Aorta (tissue), 5 donors: Measurements from ENCODE around the gene SHISA4. TPM values are rescaled to one million over a fixed set of nuclear protein-coding genes. Genes with fewer than 3 reads are reported as not detected.

Source experiments
- ATAC-seq: fragments of 200-7000 bp; cut with Tn5 transposase; one replicate; pipeline ENCODE4 v1.9.1; 2022; ENCODE audit warnings: moderate library complexity; ENCODE audit not compliant: low FRiP score
- DNase-seq, 2 donors: peaks; one replicate each; pipeline ENCODE4 v3.0.0-alpha.2; 2020
- H3K27ac ChIP-seq, 2 donors: one replicate each; pipeline ENCODE4 v1.5.1; 2013; ENCODE audit warnings: low read length in 2 of 2, mild to moderate bottlenecking in 2 of 2, moderate library complexity in 2 of 2, control low read depth in 1 of 2, inconsistent platforms in 1 of 2, low read depth in 1 of 2
- H3K27me3 ChIP-seq, 2 donors: one replicate each; pipeline ENCODE4 v1.6.1; 2013; ENCODE audit warnings: control low read depth in 1 of 2, low read length in 1 of 2, mild to moderate bottlenecking in 1 of 2, moderate library complexity in 1 of 2; ENCODE audit not compliant: insufficient read depth in 2 of 2, control insufficient read depth in 1 of 2
- H3K36me3 ChIP-seq, 2 donors: one replicate each; pipeline ENCODE4 v1.6.1; 2013; ENCODE audit warnings: control low read depth in 1 of 2, low read length in 1 of 2, mild to moderate bottlenecking in 1 of 2; ENCODE audit not compliant: insufficient read depth in 2 of 2, control insufficient read depth in 1 of 2
- H3K4me1 ChIP-seq, 2 donors: one replicate each; pipeline ENCODE4 v1.6.1; 2013; ENCODE audit warnings: low read length in 2 of 2, control low read depth in 1 of 2, mild to moderate bottlenecking in 1 of 2, moderate library complexity in 1 of 2; ENCODE audit not compliant: insufficient read depth in 2 of 2, control insufficient read depth in 1 of 2
- H3K4me3 ChIP-seq, 2 donors: one replicate each; pipeline ENCODE4 v1.5.1; 2013; ENCODE audit warnings: low read length in 2 of 2, control low read depth in 1 of 2, mild to moderate bottlenecking in 1 of 2
- H3K9me3 ChIP-seq: one replicate; pipeline ENCODE4 v1.6.1; 2013; ENCODE audit warnings: mild to moderate bottlenecking, low read length; ENCODE audit not compliant: control insufficient read depth
- WGBS, 2 donors: extraction: QIAGEN DNeasy Blood & Tissue Kit; methylation state at CpG; one replicate each; pipeline ENCODE4 v1.1.7; 2013; 5-methylcytosine and 5-hydroxymethylcytosine counted together
- intact Hi-C, 2 donors: fragments of 100-400 bp; cut with DNase I; formaldehyde crosslinking; loops; one replicate each; pipeline versions ENCODE4 v1.14.2 to v1.15.0; 2022
- polyA plus RNA-seq, 2 donors: library from polyadenylated mRNA; stranded (reverse); fragments of 200-250 nt; gene quantifications; one replicate each; pipeline ENCODE4 v1.2.3, GENCODE V29; 2013
- total RNA-seq, 2 donors: library from RNA; stranded (reverse); fragmentation: NEBNext Ultra II Directional; extraction: Animal tissue kit (Norgen Biotek cat#: 25700); gene quantifications; one replicate each; pipeline ENCODE4 v1.2.1, GENCODE V29; 2021
- donor health status: healthy with polysubstance abuse.
- donor health status: Bipolar disorder and iron deficiency.
- donor health status: DM: no; HTN: no; CAD: no.
- donor health status: DM: no; HTN: no; CAD: no.
- donor health status: DM: yes; HTN: yes; CAD: no.

SHISA4 gene
- total and polyA plus RNA-seq, 4 donors: 30.6 to 93.1 (median 58.0) TPM

- DNase-seq: no peak
- no peak overlapping the region for H3K4me3 ChIP-seq
- intact Hi-C loops: no loop called here
- H3K4me1 ChIP-seq: no peaks in the 10 kb centered on the region
- 81 to 89% methylated on average over 1 of the region's 1 CpG for WGBS, 2 donors
- H3K9me3 ChIP-seq: no peaks in the 10 kb centered on the region
- ATAC-seq: no peak
- H3K27me3 ChIP-seq: no peaks in the 10 kb centered on the region
- peaks cover 4 to 10% of the 10 kb centered on the region in 2 donors for H3K36me3 ChIP-seq
- no peak overlapping the region for H3K27ac ChIP-seq
Observed at GRCh38 chr1:201874672-201875071, 14.0 kb upstream of the SHISA4 start.

- Histone ChIP-seq H3K36me3 (peaks cover 4 to 10% of the 10 kb centered on the region in 2 donors), H3K27me3 (no peaks in the 10 kb centered on the region), H3K27ac (peak overlapping the region in 1 of 2 donors; percentile 29), H3K4me3 (no peak overlapping the region), H3K4me1 (no peaks in the 10 kb centered on the region), H3K9me3 (no peaks in the 10 kb centered on the region)
- WGBS, 2 donors: 31 to 38% methylated on average over 8 of the region's 8 CpGs
- ATAC-seq (no peak), DNase-seq (no peak)
- intact Hi-C loops: no loop called here
Observed at GRCh38 chr1:201876148-201876818, 12.4 kb upstream of the SHISA4 start.

GRCh38 chr1:201877877-201878401, 10.8 kb upstream of the SHISA4 start:
- H3K4me1 ChIP-seq: peaks cover 0 to 2% of the 10 kb centered on the region in 2 donors
- peaks cover 4 to 7% of the 10 kb centered on the region in 2 donors for H3K36me3 ChIP-seq
- no peaks in the 10 kb centered on the region for H3K9me3 ChIP-seq
- no peak overlapping the region for H3K4me3 ChIP-seq
- DNase-seq (no peak), ATAC-seq (peak; percentile 84)
- peak overlapping the region in 1 of 2 donors; percentile 7 for H3K27ac ChIP-seq
- 22 to 32% methylated on average over 6 of the region's 6 CpGs for whole genome bisulfite sequencing, 2 donors
- no peaks in the 10 kb centered on the region for H3K27me3 ChIP-seq
- intact Hi-C loops: loop anchor here (1.0 to 2.0 kb wide), 2 partner anchors 94 to 95 kb away; no protein-coding TSS in a partner anchor

GRCh38 chr1:201880928-201881571, 7.6 kb upstream of the SHISA4 start:
- intact Hi-C loops: loop anchor here in 1 of 2 donors (10.0 kb wide), 2 partner anchors 254 to 346 kb away; partner anchors contain the start of gene NAV1
- peaks cover 0 to 4% of the 10 kb centered on the region in 2 donors for H3K36me3 ChIP-seq

GRCh38 chr1:201881617-201882016, 7.1 kb upstream of the SHISA4 start:
- intact Hi-C loops: loop anchor here in 1 of 2 donors (10.0 kb wide), 2 partner anchors 253 to 347 kb away; partner anchors contain the start of gene NAV1
- no peaks in the 10 kb centered on the region for H3K9me3 ChIP-seq
- no peak overlapping the region for H3K4me3 ChIP-seq
- no peak overlapping the region for H3K27ac ChIP-seq
- no peaks in the 10 kb centered on the region for H3K36me3 ChIP-seq
- ATAC-seq: no peak
- no peak for DNase-seq
- no peaks in the 10 kb centered on the region for H3K27me3 ChIP-seq
- H3K4me1 ChIP-seq: peaks cover 2 to 4% of the 10 kb centered on the region in 2 donors
- 88 to 90% methylated on average over 1 of the region's 1 CpG for WGBS, 2 donors

More at GRCh38 chr1:201880928-201881571, 7.6 kb upstream of the SHISA4 start:
- H3K9me3 ChIP-seq: no peaks in the 10 kb centered on the region
- H3K27ac ChIP-seq: no peak overlapping the region
- 61 to 69% methylated on average over 6 of the region's 6 CpGs for WGBS, 2 donors
- no peak overlapping the region for H3K4me3 ChIP-seq
- ATAC-seq: no peak
- no peaks in the 10 kb centered on the region for H3K27me3 ChIP-seq
- peaks cover 2 to 4% of the 10 kb centered on the region in 2 donors for H3K4me1 ChIP-seq
- no peak for DNase-seq

- ATAC-seq (no peak), DNase-seq (no peak)
- Histone ChIP-seq H3K36me3 (no peaks in the 10 kb centered on the region), H3K27ac (peak overlapping the region in 1 of 2 donors; percentile 41), H3K9me3 (no peaks in the 10 kb centered on the region), H3K4me1 (peaks cover 2 to 4% of the 10 kb centered on the region in 2 donors), H3K27me3 (no peaks in the 10 kb centered on the region), H3K4me3 (no peak overlapping the region)
- WGBS, 2 donors: 29 to 33% methylated on average over 2 of the region's 2 CpGs
- intact Hi-C loops: loop anchor here in 1 of 2 donors (10.0 kb wide), 2 partner anchors 252 to 348 kb away; partner anchors contain the start of gene NAV1
Observed at GRCh38 chr1:201882665-201883132, 6.0 kb upstream of the SHISA4 start.

- intact Hi-C loops: loop anchor here in 1 of 2 donors (10.0 kb wide), 2 partner anchors 252 to 348 kb away; partner anchors contain the start of gene NAV1
- Histone ChIP-seq H3K4me1 (peaks cover 2 to 4% of the 10 kb centered on the region in 2 donors), H3K9me3 (no peaks in the 10 kb centered on the region), H3K27ac (peak overlapping the region in 1 of 2 donors; percentile 37), H3K27me3 (no peaks in the 10 kb centered on the region), H3K36me3 (no peaks in the 10 kb centered on the region), H3K4me3 (no peak overlapping the region)
- no peak for ATAC-seq
- no peak for DNase-seq
- WGBS, 2 donors: 65 to 75% methylated on average over 3 of the region's 3 CpGs
Observed at GRCh38 chr1:201883266-201883665, 5.4 kb upstream of the SHISA4 start.

- Histone ChIP-seq H3K4me3 (no peak overlapping the region), H3K4me1 (peaks cover 2 to 4% of the 10 kb centered on the region in 2 donors), H3K36me3 (no peaks in the 10 kb centered on the region), H3K9me3 (no peaks in the 10 kb centered on the region), H3K27ac (peak overlapping the region in 1 of 2 donors; percentile 70), H3K27me3 (no peaks in the 10 kb centered on the region)
- WGBS, 2 donors: 10 to 13% methylated on average over 7 of the region's 7 CpGs
- ATAC-seq (no peak), DNase-seq (no peak)
- intact Hi-C loops: loop anchor here in 1 of 2 donors (10.0 kb wide), 2 partner anchors 251 to 349 kb away; partner anchors contain the start of gene NAV1
Observed at GRCh38 chr1:201883786-201884185, 4.9 kb upstream of the SHISA4 start.
